Lower leg skin (tissue), 4 donors: ENCODE measurements around the gene IQCH. TPM values are rescaled to one million over a fixed set of nuclear protein-coding genes. Genes with fewer than 3 reads are reported as not detected.
A peak's percentile ranks its signal among the peaks of the same experiment; 100 is the strongest.
"Not testable (repeated sequence)": the region's sequence is repeated elsewhere in the genome, so short reads cannot be mapped to it uniquely, and the experiment has no call there.

ENCODE experiments used
- DNase-seq, 2 donors: peaks; one replicate each; pipeline ENCODE4 v3.0.0-alpha.2; 2019; ENCODE audit warnings: low spot score in 2 of 2
- H3K4me3 ChIP-seq: fragments of 200-600 bp; sonication (generic); 2 replicates; pipeline ENCODE4 v1.5.1; 2017; ENCODE audit warnings: mild to moderate bottlenecking, low read depth; ENCODE audit not compliant: poor library complexity, severe bottlenecking
- CTCF ChIP-seq, 3 donors: fragments of 450-650 bp; IDR thresholded peaks; one replicate each; pipeline ENCODE4 v1.5.1; 2016; ENCODE audit warnings: antibody characterized with exemption in 3 of 3, mild to moderate bottlenecking in 3 of 3, moderate library complexity in 2 of 3
- POLR2A ChIP-seq, 2 donors: fragments of 450-650 bp; IDR thresholded peaks; one replicate each; pipeline ENCODE4 v1.6.1; 2016 to 2017; ENCODE audit warnings: antibody characterized with exemption in 2 of 2, mild to moderate bottlenecking in 1 of 2, moderate library complexity in 1 of 2
- WGBS, 2 donors: methylation state at CpG; one replicate each; pipeline ENCODE4 v1.1.5; 2018; 5-methylcytosine and 5-hydroxymethylcytosine counted together
- intact Hi-C: fragments of 100-400 bp; cut with DNase I; formaldehyde crosslinking; loops from one replicate; pipeline ENCODE4 v1.15.0; 2023; ENCODE audit warnings: low total_unique reads
- total RNA-seq, 4 donors: library from RNA; depleted of rRNA; stranded (reverse); fragments of >200 nt; gene quantifications; one replicate each; pipeline ENCODE4 v1.1.0, GENCODE V29; 2016

IQCH gene
- total RNA-seq, 4 donors from 2014 or later = 0.17 to 1.6 (median 0.94) TPM

- H3K4me3 ChIP-seq = no peak overlapping the region
- TF ChIP-seq POLR2A (IDR thresholded peaks at IDR 0.05) (no peak), CTCF (IDR thresholded peaks at IDR 0.05) (no peak)
- intact Hi-C loops = no loop called here
- DNase-seq = no peak
Measured at GRCh38 chr15:67249830-67250229, 4.8 kb upstream of the IQCH start.

- no peak overlapping the region for H3K4me3 ChIP-seq
- TF ChIP-seq CTCF (IDR thresholded peaks at IDR 0.05) (no peak), POLR2A (IDR thresholded peaks at IDR 0.05) (no peak)
- 93 to 98% methylated on average over 5 of the region's 5 CpGs for WGBS, 2 donors
- intact Hi-C loops = no loop called here
- no peak for DNase-seq
Measured at GRCh38 chr15:67251318-67251717, 3.3 kb upstream of the IQCH start.

GRCh38 chr15:67253101-67253500 lies 1.5 kb upstream of the IQCH start:
- no peak overlapping the region for H3K4me3 ChIP-seq
- WGBS, 2 donors = 76 to 78% methylated on average over 12 of the region's 12 CpGs
- intact Hi-C loops = no loop called here
- no peak for DNase-seq
- no peak for TF ChIP-seq CTCF (IDR thresholded peaks at IDR 0.05)
- no peak for TF ChIP-seq POLR2A (IDR thresholded peaks at IDR 0.05)

GRCh38 chr15:67253549-67254237 lies 893 bp upstream of the IQCH start:
- TF ChIP-seq POLR2A (IDR thresholded peaks at IDR 0.05) (no peak), CTCF (IDR thresholded peaks at IDR 0.05) (no peak)
- no peak for DNase-seq
- peak overlapping the region; percentile 80 for H3K4me3 ChIP-seq
- 24 to 29% methylated on average over 15 of the region's 15 CpGs for whole genome bisulfite sequencing, 2 donors
- intact Hi-C loops = no loop called here

- WGBS, 2 donors = 91 to 95% methylated on average over 3 of the region's 3 CpGs
- H3K4me3 ChIP-seq = no peak overlapping the region
- TF ChIP-seq POLR2A (IDR thresholded peaks at IDR 0.05) (no peak), CTCF (IDR thresholded peaks at IDR 0.05) (no peak)
- intact Hi-C loops = no loop called here
- DNase-seq = no peak
Measured at GRCh38 chr15:67256051-67256450, 1.5 kb downstream of the IQCH start.

- DNase-seq, H3K4me3 ChIP-seq, intact Hi-C loops: not testable (repeated sequence)
- 94 to 99% methylated on average over 3 of the region's 3 CpGs for WGBS, 2 donors
Measured at GRCh38 chr15:67258412-67258811, 3.8 kb downstream of the IQCH start.
